A549 (cell line): ENCODE measurements around the gene SLC25A48.

ENCODE experiments used
- BCL3 ChIP-seq: fragments of >200 bp; sonication (Bioruptor Twin); formaldehyde crosslinking; IDR thresholded peaks from 3 replicates; pipeline ENCODE4 v1.6.1; 2016
- BHLHE40 ChIP-seq: IDR thresholded peaks from 2 replicates; pipeline ENCODE4 v1.6.1; 2012; ENCODE audit warnings: low read depth, low read length, inconsistent platforms
- EP300 ChIP-seq, 2 experiments: fragments of >200 bp; sonication (Bioruptor Twin); formaldehyde crosslinking; IDR thresholded peaks; 2 replicates in 1 of 2; 3 replicates in 1 of 2; pipeline ENCODE4 v1.6.1; 2016 to 2017
- ESRRA ChIP-seq: fragments of 150-350 bp; IDR thresholded peaks from 2 replicates; pipeline ENCODE4 v1.6.1; 2014; ENCODE audit warnings: mild to moderate bottlenecking, low read length, borderline replicate concordance
- GATA3 ChIP-seq: IDR thresholded peaks from 2 replicates; pipeline ENCODE4 v1.6.1; 2012; ENCODE audit warnings: borderline replicate concordance
- JUN ChIP-seq, 2 experiments: fragments of >200 bp; sonication (Bioruptor Twin); formaldehyde crosslinking; IDR thresholded peaks; 2 replicates in 1 of 2; 3 replicates in 1 of 2; pipeline ENCODE4 v1.6.1; 2016 to 2017
- JUNB ChIP-seq: fragments of >200 bp; sonication (Bioruptor Twin); formaldehyde crosslinking; IDR thresholded peaks from 2 replicates; pipeline ENCODE4 v1.6.1; 2016
- POLR2A ChIP-seq: IDR thresholded peaks from 2 replicates; pipeline ENCODE4 v1.6.1; 2012; ENCODE audit warnings: mild to moderate bottlenecking, low read length
- RCOR1 ChIP-seq: fragments of 150-350 bp; IDR thresholded peaks from 2 replicates; pipeline ENCODE4 v1.6.1; 2014; ENCODE audit warnings: antibody characterized with exemption, low read length, low read depth
- SMC3 ChIP-seq: fragments of >200 bp; sonication (Bioruptor Twin); formaldehyde crosslinking; IDR thresholded peaks from 3 replicates; pipeline ENCODE4 v1.6.1; 2018; ENCODE audit warnings: inconsistent platforms
- SREBF2 ChIP-seq: fragments of 450-650 bp; IDR thresholded peaks from 2 replicates; pipeline ENCODE4 v1.6.1; 2014; ENCODE audit warnings: mild to moderate bottlenecking, moderate library complexity
- ZFP36 ChIP-seq: fragments of 450-650 bp; IDR thresholded peaks from 2 replicates; pipeline ENCODE4 v1.6.1; 2014; ENCODE audit warnings: borderline replicate concordance; ENCODE audit not compliant: partially characterized antibody
- TF ChIP-seq, protein P1 (sequence below): fragments of >200 bp; sonication (Bioruptor Twin); formaldehyde crosslinking; IDR thresholded peaks from 3 replicates; pipeline ENCODE4 v1.5.1; 2016

GRCh38 chr5:135864503-135865435, 30.3 kb downstream of the SLC25A48 start:
- TF ChIP-seq, protein P1, sequence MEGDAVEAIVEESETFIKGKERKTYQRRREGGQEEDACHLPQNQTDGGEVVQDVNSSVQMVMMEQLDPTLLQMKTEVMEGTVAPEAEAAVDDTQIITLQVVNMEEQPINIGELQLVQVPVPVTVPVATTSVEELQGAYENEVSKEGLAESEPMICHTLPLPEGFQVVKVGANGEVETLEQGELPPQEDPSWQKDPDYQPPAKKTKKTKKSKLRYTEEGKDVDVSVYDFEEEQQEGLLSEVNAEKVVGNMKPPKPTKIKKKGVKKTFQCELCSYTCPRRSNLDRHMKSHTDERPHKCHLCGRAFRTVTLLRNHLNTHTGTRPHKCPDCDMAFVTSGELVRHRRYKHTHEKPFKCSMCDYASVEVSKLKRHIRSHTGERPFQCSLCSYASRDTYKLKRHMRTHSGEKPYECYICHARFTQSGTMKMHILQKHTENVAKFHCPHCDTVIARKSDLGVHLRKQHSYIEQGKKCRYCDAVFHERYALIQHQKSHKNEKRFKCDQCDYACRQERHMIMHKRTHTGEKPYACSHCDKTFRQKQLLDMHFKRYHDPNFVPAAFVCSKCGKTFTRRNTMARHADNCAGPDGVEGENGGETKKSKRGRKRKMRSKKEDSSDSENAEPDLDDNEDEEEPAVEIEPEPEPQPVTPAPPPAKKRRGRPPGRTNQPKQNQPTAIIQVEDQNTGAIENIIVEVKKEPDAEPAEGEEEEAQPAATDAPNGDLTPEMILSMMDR: no peak
- TF ChIP-seq ESRRA: no peak
- TF ChIP-seq BHLHE40: no peak
- no peak for TF ChIP-seq ZFP36
- no peak for TF ChIP-seq SMC3
- no peak for TF ChIP-seq POLR2A
- TF ChIP-seq JUN (IDR thresholded peaks at IDR 0.05): no peak
- TF ChIP-seq EP300 (IDR thresholded peaks at IDR 0.05): no peak
- TF ChIP-seq RCOR1: no peak
- no peak for TF ChIP-seq GATA3
- TF ChIP-seq JUNB: no peak
- no peak for TF ChIP-seq BCL3
- TF ChIP-seq SREBF2: no peak
